ENCODE measurements around the gene C1RL.

The C1RL gene

GRCh38 chr12:7146906-7147305 lies 37.9 kb upstream of the C1RL start:
- Histone ChIP-seq H3K4me3 (ENCODE audit: low read depth, low read length) (no peak overlapping the region), H3K36me3 (peaks cover 47% of the 10 kb centered on the region), H3K27me3 (ENCODE audit: insufficient read depth, low read depth, severe bottlenecking) (no peaks in the 10 kb centered on the region), H3K27ac (no peak overlapping the region), H3K9me3 (ENCODE audit: severe bottlenecking) (no peaks in the 10 kb centered on the region)
- no peak for TF ChIP-seq CTCF (IDR thresholded peaks at IDR 0.05; ENCODE audit: low read depth, low read length)
- no peak for DNase-seq

- Histone ChIP-seq H3K27ac (no peak overlapping the region), H3K27me3 (ENCODE audit: insufficient read depth, low read depth, severe bottlenecking) (no peaks in the 10 kb centered on the region), H3K9me3 (ENCODE audit: severe bottlenecking) (no peaks in the 10 kb centered on the region), H3K4me3 (ENCODE audit: low read depth, low read length) (no peak overlapping the region), H3K36me3 (peaks cover 43% of the 10 kb centered on the region)
- TF ChIP-seq CTCF (IDR thresholded peaks at IDR 0.05; ENCODE audit: low read depth, low read length), result no peak
- DNase-seq, result no peak
Observed at GRCh38 chr12:7146228-7146627, 37.2 kb upstream of the C1RL start.

- no peak overlapping the region for H3K27ac ChIP-seq
- H3K36me3 ChIP-seq, result peaks cover 37% of the 10 kb centered on the region
- no peak for DNase-seq
- H3K27me3 ChIP-seq (ENCODE audit: insufficient read depth, low read depth, severe bottlenecking), result no peaks in the 10 kb centered on the region
- no peak overlapping the region for H3K4me3 ChIP-seq (ENCODE audit: low read depth, low read length)
- no peak for TF ChIP-seq CTCF (IDR thresholded peaks at IDR 0.05; ENCODE audit: low read depth, low read length)
- no peaks in the 10 kb centered on the region for H3K9me3 ChIP-seq (ENCODE audit: severe bottlenecking)
Observed at GRCh38 chr12:7145671-7146070, 36.7 kb upstream of the C1RL start.

GRCh38 chr12:7144414-7145120 lies 35.6 kb upstream of the C1RL start:
- Histone ChIP-seq H3K27me3 (ENCODE audit: insufficient read depth, low read depth, severe bottlenecking) (no peaks in the 10 kb centered on the region), H3K36me3 (peaks cover 26% of the 10 kb centered on the region), H3K9me3 (ENCODE audit: severe bottlenecking) (no peaks in the 10 kb centered on the region), H3K27ac (no peak overlapping the region), H3K4me3 (ENCODE audit: low read depth, low read length) (no peak overlapping the region)
- 0 out of 2 replicates have a peak, but pooled peaks have one; percentile 21 for TF ChIP-seq CTCF (IDR thresholded peaks at IDR 0.05; ENCODE audit: low read depth, low read length)
- DNase-seq, result no peak

- peaks cover 20% of the 10 kb centered on the region for H3K36me3 ChIP-seq
- no peak for DNase-seq
- no peak overlapping the region for H3K4me3 ChIP-seq (ENCODE audit: low read depth, low read length)
- no peaks in the 10 kb centered on the region for H3K9me3 ChIP-seq (ENCODE audit: severe bottlenecking)
- no peaks in the 10 kb centered on the region for H3K27me3 ChIP-seq (ENCODE audit: insufficient read depth, low read depth, severe bottlenecking)
- H3K27ac ChIP-seq, result no peak overlapping the region
- no peak for TF ChIP-seq CTCF (IDR thresholded peaks at IDR 0.05; ENCODE audit: low read depth, low read length)
Observed at GRCh38 chr12:7143564-7143963, 34.5 kb upstream of the C1RL start.
